GM12891 (cell line): Measurements from ENCODE around the gene ATP6V0C.
A peak's percentile ranks its signal among the peaks of the same experiment; 100 is the strongest.
"Not testable (repeated sequence)": the region's sequence is repeated elsewhere in the genome, so short reads cannot be mapped to it uniquely, and the experiment has no call there.

Source experiments
- DNase-seq: peaks from one replicate; pipeline ENCODE4 v3.0.0; 2011; ENCODE audit warnings: low spot score; ENCODE audit not compliant: insufficient read length
- FAIRE-seq: peaks from 2 replicates; lab custom pipeline; 2011; peaks lifted over from hg19 to GRCh38; lab: Jason Lieb, UNC
- SPI1 ChIP-seq: IDR thresholded peaks from 2 replicates; pipeline ENCODE4 v1.6.1; 2011; ENCODE audit warnings: low read depth, low read length, control low read depth

ATP6V0C gene

DNA sequence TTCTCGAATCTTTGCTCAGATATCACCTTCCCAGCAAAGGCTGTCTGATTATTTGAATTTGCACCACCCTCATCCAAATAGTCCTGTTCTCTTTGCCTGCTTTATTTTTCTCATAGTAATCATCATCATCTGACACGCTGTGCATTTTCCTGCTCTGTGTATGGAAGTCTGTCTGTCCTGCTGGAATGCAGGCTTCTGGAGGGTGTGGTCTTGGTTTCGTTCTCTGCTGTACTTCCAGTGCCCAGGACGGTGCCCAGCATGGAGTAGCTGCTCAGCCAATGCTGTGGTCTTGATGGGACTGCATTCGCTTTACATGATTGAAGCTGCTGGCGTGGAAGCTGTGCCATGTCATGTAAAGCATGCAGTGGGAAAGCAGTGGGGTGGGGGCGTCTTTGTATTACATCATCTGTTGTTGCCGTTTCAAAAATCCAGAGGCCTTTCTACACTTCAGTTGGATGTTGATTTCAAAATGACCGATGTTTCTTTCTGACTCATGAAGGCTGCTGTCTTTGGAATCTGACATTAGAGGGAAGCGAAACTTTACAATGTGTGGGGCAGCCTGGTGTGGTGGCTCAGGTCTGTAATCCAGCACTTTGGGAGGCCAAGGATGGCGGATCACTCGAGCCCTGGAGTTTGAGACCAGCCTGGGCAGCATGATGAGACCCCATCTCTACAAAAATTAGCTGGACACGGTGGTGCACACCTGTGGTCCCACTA lies 41.1 kb downstream of the ATP6V0C start:
- not testable (repeated sequence) for FAIRE-seq, DNase-seq

DNA sequence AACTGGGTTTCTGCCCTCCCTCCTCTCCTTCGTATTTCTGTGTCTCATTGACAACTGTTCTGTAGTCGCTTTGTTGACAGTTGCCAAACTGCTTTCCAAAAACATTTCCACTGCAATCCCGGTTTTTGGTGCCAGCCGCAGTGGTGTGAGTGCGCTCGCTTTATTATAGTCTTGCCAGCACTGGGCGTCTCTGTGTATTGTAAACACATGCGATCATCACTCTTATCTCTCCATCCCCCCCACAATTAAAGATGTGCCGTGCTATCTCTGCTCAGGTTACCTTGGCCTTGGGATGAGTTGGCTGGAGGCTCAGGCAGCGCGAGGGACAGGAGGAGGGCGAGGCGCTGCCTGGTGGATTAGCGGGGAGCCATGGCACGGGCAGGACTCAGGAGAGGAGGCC lies 43.4 kb downstream of the ATP6V0C start:
- not testable (repeated sequence) for DNase-seq, FAIRE-seq

DNA sequence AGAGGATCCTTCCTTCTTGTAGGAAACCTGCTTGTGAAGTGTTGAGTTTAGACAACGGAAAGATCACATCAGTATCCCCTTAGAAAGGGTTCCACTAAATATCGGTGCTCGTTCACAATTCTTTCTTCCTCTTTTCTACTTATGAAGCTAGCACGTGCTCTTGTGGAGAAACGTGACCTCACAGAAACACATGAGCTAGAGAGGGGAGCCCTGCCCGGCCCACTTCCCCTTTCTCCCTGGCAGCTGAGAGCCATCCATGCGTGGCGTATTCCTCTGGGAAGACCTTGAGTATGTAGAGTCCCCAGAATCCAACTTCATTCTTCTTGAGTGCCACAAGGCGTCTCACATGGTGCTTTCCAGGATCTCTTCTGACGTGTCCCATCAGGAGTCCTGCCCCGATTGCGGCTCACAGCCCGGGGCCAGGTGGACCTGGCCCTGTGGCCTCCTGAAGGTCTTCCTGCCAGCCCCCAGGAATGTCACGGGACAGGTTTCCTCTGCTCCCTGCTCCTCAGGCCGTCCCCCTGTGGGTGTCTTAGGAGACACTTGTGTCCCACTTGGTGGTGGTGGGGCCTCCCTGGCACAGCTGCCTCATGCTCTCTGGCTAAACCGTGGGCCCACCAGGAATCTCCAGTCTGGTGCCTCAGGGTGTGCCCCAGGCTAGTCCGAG lies 46.5 kb downstream of the ATP6V0C start:
- peak; percentile 82 for FAIRE-seq
- not testable (repeated sequence) for DNase-seq
- peak; percentile 74 for TF ChIP-seq SPI1

DNA sequence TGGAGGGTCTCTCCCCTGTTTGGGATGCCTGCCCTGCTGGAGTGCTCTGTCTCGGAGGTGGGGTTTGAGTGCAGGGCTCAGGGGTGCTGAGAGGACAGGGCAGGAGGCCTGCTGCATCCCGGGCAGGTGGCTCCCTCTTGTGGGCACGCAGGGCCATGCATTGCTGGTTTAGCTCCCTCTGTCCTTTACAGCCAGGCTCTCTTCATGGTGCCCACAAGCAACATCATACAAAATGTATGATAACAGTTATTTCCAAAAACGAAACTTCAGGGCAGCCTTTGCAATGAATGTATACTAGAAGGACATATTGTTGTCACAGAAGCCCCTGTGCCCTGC lies 47.0 kb downstream of the ATP6V0C start:
- FAIRE-seq = peak; percentile 92
- DNase-seq = not testable (repeated sequence)

DNA sequence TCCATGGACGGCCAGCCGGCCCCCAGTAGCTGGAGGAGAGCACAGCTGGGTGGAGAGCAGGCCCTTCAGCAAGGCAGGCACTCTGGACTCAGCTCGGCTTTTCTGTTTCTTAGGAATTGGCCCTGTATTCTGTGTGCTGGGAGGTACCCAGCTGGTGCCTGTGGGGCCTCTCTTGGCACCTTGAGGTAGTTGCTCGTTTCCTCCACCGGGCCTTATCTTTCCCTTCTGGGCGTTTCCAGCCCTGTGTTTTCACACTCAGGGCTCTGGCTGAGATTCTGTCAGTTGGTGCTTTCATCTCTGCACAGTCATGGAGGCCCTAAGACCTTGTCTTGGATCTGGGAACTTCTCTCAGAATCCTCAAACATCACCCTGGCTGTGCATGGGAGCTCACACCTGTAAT lies 53.8 kb downstream of the ATP6V0C start:
- not testable (repeated sequence) for DNase-seq, FAIRE-seq

DNA sequence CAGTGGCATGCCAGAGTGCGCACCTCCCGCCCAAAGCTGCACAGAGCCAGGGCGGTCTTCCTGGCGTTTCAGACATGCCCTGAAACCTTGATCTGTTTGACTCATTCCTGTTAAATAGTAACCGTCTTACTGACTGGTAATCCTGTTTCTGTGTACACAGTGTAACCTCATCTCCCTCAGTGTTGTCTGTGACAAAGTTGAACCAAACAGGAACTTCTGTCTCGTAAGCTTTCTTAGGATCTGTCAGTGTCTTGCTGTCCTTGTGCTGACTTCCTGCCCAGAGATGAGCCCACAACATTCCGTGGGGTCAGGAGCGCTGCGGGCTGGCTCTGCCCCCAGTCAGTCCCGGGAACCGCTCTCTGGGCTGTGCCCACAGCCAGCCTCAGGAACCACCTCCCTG lies 54.8 kb downstream of the ATP6V0C start:
- not testable (repeated sequence) for DNase-seq, FAIRE-seq
